DND-41 (cell line): ENCODE data around the gene DPH1.
A peak's percentile ranks its signal among the peaks of the same experiment; 100 is the strongest.

Source experiments
- ATAC-seq: fragments of 200-7000 bp; cut with Tn5 transposase; 3 replicates; pipeline ENCODE4 v1.9.1; 2021; ENCODE audit warnings: low read depth; ENCODE audit not compliant: insufficient read depth
- DNase-seq: peaks from one replicate; pipeline ENCODE4 v3.0.0-alpha.2; 2020
- H2AFZ ChIP-seq: 2 replicates; pipeline ENCODE4 v1.6.0; 2012; ENCODE audit warnings: low read depth, low read length
- H3K27ac ChIP-seq: 2 replicates; pipeline ENCODE4 v1.5.1; 2012; ENCODE audit warnings: low read length, inconsistent platforms
- H3K27me3 ChIP-seq: fragments of 200-600 bp; sonication (generic); 2 replicates; pipeline ENCODE4 v1.6.0; 2012; ENCODE audit warnings: low read length, mild to moderate bottlenecking, inconsistent platforms; ENCODE audit not compliant: insufficient read depth, poor library complexity
- H3K36me3 ChIP-seq: 2 replicates; pipeline ENCODE4 v1.5.1; 2012; ENCODE audit warnings: low read length, inconsistent platforms; ENCODE audit not compliant: insufficient read depth
- H3K4me1 ChIP-seq: 2 replicates; pipeline ENCODE4 v1.5.1; 2012; ENCODE audit warnings: mild to moderate bottlenecking, low read length; ENCODE audit not compliant: insufficient read depth
- H3K4me2 ChIP-seq: 2 replicates; pipeline ENCODE4 v1.6.0; 2012; ENCODE audit warnings: mild to moderate bottlenecking, moderate library complexity, low read length, inconsistent platforms; ENCODE audit not compliant: insufficient read depth
- H3K4me3 ChIP-seq, 2 experiments: fragments of 200-600 bp in 1 of 2; shearing (Covaris generic) in 1 of 2; 2 replicates each; pipeline ENCODE4 v1.5.1; 2012 to 2016; ENCODE audit warnings: inconsistent platforms in 2 of 2, low read length in 2 of 2, mild to moderate bottlenecking in 2 of 2, low read depth in 1 of 2, moderate library complexity in 1 of 2
- H3K79me2 ChIP-seq: 2 replicates; pipeline ENCODE4 v1.6.0; 2012; ENCODE audit warnings: low read length, inconsistent platforms; ENCODE audit not compliant: insufficient read depth
- H3K9ac ChIP-seq: 2 replicates; pipeline ENCODE4 v1.6.0; 2012; ENCODE audit warnings: low read depth, mild to moderate bottlenecking, inconsistent platforms, low read length, moderate library complexity
- H3K9me3 ChIP-seq: 2 replicates; pipeline ENCODE4 v1.5.1; 2012; ENCODE audit warnings: low read length, moderate library complexity, mild to moderate bottlenecking, inconsistent platforms; ENCODE audit not compliant: insufficient read depth, severe bottlenecking
- H4K20me1 ChIP-seq: 2 replicates; pipeline ENCODE4 v1.6.0; 2012; ENCODE audit warnings: low read length; ENCODE audit not compliant: insufficient read depth
- EZH2 ChIP-seq: IDR thresholded peaks from 3 replicates; pipeline ENCODE4 v1.6.1; 2012; ENCODE audit warnings: borderline replicate concordance, low read depth, mild to moderate bottlenecking, moderate library complexity, low read length, inconsistent platforms; ENCODE audit not compliant: severe bottlenecking
- TF ChIP-seq, protein P1 (sequence below): IDR thresholded peaks from 2 replicates; pipeline ENCODE4 v1.5.1; 2012; ENCODE audit warnings: borderline replicate concordance, low read length, moderate library complexity, mild to moderate bottlenecking; ENCODE audit not compliant: poor library complexity, severe bottlenecking; ENCODE audit errors: extremely low read depth

DPH1 gene

DNA sequence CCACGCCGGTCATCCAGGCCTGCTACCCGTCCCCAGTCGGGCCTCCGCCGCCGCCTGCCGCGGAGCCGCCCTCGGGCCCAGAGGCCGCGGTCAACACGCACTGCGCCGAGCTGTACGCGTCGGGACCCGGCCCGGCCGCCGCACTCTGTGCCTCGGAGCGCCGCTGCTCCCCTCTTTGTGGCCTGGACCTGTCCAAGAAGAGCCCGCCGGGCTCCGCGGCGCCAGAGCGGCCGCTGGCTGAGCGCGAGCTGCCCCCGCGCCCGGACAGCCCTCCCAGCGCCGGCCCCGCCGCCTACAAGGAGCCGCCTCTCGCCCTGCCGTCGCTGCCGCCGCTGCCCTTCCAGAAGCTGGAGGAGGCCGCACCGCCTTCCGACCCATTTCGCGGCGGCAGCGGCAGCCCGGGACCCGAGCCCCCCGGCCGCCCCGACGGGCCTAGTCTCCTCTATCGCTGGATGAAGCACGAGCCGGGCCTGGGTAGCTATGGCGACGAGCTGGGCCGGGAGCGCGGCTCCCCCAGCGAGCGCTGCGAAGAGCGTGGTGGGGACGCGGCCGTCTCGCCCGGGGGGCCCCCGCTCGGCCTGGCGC is 27.3 kb downstream of the DPH1 start:
- no peak overlapping the region for H3K4me2 ChIP-seq
- no peak overlapping the region for H2AFZ ChIP-seq
- no peak for TF ChIP-seq EZH2
- TF ChIP-seq, protein P1, sequence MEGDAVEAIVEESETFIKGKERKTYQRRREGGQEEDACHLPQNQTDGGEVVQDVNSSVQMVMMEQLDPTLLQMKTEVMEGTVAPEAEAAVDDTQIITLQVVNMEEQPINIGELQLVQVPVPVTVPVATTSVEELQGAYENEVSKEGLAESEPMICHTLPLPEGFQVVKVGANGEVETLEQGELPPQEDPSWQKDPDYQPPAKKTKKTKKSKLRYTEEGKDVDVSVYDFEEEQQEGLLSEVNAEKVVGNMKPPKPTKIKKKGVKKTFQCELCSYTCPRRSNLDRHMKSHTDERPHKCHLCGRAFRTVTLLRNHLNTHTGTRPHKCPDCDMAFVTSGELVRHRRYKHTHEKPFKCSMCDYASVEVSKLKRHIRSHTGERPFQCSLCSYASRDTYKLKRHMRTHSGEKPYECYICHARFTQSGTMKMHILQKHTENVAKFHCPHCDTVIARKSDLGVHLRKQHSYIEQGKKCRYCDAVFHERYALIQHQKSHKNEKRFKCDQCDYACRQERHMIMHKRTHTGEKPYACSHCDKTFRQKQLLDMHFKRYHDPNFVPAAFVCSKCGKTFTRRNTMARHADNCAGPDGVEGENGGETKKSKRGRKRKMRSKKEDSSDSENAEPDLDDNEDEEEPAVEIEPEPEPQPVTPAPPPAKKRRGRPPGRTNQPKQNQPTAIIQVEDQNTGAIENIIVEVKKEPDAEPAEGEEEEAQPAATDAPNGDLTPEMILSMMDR = no peak
- no peak overlapping the region for H3K4me3 ChIP-seq
- peaks cover 35% of the 10 kb centered on the region for H3K4me1 ChIP-seq
- H3K79me2 ChIP-seq = no peaks in the 10 kb centered on the region
- H3K27ac ChIP-seq = no peak overlapping the region
- no peak overlapping the region for H3K9ac ChIP-seq
- peaks cover 20% of the 10 kb centered on the region for H4K20me1 ChIP-seq
- H3K27me3 ChIP-seq = peaks cover 25% of the 10 kb centered on the region
- DNase-seq (no peak), ATAC-seq (no peak)
- no peaks in the 10 kb centered on the region for H3K9me3 ChIP-seq
- peaks cover 11% of the 10 kb centered on the region for H3K36me3 ChIP-seq

DNA sequence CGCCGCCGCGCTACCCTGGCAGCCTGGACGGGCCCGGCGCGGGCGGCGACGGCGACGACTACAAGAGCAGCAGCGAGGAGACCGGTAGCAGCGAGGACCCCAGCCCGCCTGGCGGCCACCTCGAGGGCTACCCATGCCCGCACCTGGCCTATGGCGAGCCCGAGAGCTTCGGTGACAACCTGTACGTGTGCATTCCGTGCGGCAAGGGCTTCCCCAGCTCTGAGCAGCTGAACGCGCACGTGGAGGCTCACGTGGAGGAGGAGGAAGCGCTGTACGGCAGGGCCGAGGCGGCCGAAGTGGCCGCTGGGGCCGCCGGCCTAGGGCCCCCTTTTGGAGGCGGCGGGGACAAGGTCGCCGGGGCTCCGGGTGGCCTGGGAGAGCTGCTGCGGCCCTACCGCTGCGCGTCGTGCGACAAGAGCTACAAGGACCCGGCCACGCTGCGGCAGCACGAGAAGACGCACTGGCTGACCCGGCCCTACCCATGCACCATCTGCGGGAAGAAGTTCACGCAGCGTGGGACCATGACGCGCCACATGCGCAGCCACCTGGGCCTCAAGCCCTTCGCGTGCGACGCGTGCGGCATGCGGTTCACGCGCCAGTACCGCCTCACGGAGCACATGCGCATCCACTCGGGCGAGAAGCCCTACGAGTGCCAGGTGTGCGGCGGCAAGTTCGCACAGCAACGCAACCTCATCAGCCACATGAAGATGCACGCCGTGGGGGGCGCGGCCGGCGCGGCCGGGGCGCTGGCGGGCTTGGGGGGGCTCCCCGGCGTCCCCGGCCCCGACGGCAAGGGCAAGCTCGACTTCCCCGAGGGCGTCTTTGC is 28.0 kb downstream of the DPH1 start:
- TF ChIP-seq, protein P1 = no peak
- TF ChIP-seq EZH2 = no peak
- H3K36me3 ChIP-seq = peaks cover 18% of the 10 kb centered on the region
- no peak overlapping the region for H3K4me2 ChIP-seq
- H3K27ac ChIP-seq = no peak overlapping the region
- peaks cover 20% of the 10 kb centered on the region for H4K20me1 ChIP-seq
- H3K9ac ChIP-seq = no peak overlapping the region
- no peaks in the 10 kb centered on the region for H3K79me2 ChIP-seq
- H3K4me3 ChIP-seq = no peak overlapping the region
- ATAC-seq (no peak), DNase-seq (no peak)
- H2AFZ ChIP-seq = no peak overlapping the region
- peaks cover 33% of the 10 kb centered on the region for H3K4me1 ChIP-seq
- H3K27me3 ChIP-seq = peaks cover 25% of the 10 kb centered on the region
- no peaks in the 10 kb centered on the region for H3K9me3 ChIP-seq

DNA sequence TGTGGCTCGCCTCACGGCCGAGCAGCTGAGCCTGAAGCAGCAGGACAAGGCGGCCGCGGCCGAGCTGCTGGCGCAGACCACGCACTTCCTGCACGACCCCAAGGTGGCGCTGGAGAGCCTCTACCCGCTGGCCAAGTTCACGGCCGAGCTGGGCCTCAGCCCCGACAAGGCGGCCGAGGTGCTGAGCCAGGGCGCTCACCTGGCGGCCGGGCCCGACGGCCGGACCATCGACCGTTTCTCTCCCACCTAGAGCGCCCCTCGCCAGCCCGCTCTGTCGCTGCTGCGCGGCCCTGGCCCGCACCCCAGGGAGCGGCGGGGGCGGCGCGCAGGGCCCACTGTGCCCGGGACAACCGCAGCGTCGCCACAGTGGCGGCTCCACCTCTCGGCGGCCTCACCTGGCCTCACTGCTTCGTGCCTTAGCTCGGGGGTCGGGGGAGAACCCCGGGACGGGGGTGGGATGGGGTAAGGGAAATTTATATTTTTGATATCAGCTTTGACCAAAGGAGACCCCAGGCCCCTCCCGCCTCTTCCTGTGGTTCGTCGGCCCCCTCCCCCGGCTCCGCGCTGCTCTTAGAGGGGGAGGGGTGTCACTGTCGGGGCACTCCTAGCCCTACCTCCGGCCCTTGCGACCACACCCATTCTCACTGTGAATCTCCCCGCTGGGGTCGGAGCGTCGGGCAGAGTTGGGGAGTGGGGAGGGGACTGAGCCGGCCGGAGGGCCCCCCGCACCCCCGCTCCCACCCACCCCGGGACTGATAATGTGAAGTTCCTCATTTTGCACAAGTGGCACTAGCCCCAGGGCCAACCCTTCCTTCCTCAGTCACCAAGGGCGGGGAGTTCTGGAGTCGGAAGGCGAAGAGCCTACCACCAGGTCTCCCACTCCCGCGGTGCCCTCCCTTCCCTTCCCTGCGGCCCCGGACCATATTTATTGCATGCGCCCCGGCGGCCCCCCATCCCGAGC is 28.9 kb downstream of the DPH1 start:
- peaks cover 24% of the 10 kb centered on the region for H3K4me1 ChIP-seq
- peaks cover 18% of the 10 kb centered on the region for H3K27me3 ChIP-seq
- no peak overlapping the region for H3K4me3 ChIP-seq
- no peaks in the 10 kb centered on the region for H3K9me3 ChIP-seq
- TF ChIP-seq, protein P1 = peak; percentile 64
- TF ChIP-seq EZH2 = no peak
- DNase-seq = no peak
- no peak overlapping the region for H3K4me2 ChIP-seq
- no peak for ATAC-seq
- H3K9ac ChIP-seq = no peak overlapping the region
- H4K20me1 ChIP-seq = peaks cover 11% of the 10 kb centered on the region
- peaks cover 27% of the 10 kb centered on the region for H3K36me3 ChIP-seq
- no peak overlapping the region for H3K27ac ChIP-seq
- no peaks in the 10 kb centered on the region for H3K79me2 ChIP-seq
- no peak overlapping the region for H2AFZ ChIP-seq
